ENCODE measurements around the gene INSYN2B.

The INSYN2B gene

DNA sequence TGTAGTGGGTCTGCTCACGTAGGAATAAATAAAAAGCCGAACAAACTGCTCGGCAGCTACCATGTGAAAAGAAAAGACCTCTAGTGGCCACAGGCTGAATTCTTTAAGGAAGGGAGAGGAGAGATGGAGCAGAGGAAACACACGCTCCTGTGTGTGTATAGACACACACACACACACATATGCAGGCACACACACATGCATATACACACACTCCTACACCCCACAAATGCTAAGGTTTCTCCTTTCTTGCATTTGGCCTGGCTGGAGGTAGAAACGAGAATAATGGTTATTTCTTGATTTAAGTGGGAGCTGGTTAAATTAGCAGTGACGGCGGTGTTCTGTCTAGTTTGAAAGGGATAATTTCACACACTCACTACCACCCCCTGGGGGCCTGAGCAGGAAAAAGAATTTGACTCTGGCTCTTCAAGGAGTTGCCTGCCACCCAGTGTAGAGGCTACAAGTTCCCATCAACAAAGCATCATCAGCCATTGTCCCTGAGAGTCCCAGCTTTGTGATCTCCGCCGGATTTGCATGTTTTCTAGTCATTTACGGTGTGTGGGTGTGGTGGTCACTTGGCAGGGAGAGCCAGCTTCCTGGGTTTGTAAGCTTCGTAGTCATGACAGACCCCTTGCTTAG is at the start of gene INSYN2B:
Gene INSYN2B (minus strand): TSS at position 78 of the 636 bp plus-strand sequence. CDS start 96,597 bp downstream, outside the sequence.
- DNase-seq (ENCODE audit: low read depth in 2 of 2, low spot score in 1 of 2): no peak

GRCh38 chr5:170028124-170028523 is 47.8 kb upstream of the INSYN2B start:
- no peak for DNase-seq (ENCODE audit: low read depth in 2 of 2, low spot score in 1 of 2)

DNA sequence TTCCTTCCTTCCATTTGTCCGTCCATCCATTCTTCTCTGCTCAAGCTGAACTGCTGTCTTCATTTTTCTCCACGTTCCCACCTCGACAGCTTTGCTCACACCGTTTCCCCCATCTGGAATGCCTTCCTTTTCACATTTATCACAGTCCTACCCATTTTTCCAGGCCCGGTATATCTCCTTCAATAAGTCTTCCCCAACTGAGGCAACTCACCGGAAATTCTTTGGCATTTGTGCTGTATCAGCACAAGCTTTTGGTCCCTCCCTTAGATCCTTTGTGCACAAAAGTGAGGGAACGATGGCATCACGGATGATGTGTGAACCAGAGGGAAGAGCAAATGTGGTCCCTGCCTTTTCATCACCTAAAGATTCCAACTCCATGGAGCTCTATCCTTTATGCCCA is 45.6 kb upstream of the INSYN2B start:
- DNase-seq (ENCODE audit: low read depth in 2 of 2, low spot score in 1 of 2): no peak

DNA sequence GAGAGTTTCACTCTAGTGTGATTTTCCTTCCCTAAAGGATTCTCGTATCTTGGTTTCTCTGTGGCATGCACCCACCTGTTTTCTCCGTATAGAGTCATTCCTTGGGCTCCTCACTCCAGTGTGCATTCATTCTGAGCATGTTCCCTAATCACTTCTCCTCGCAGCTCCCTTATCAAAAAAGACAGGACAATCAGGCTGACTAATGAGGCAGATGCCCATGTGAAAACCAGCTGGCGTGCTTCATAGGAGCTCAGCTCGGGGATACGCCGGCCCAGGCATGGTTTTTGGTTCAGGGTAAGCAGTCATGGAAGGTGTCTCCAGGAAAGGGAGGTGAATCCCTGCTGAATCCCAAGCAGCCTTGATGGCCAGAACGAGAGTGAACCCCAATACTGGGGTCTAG is 41.2 kb upstream of the INSYN2B start:
- DNase-seq (ENCODE audit: low read depth in 2 of 2, low spot score in 1 of 2): no peak

DNA sequence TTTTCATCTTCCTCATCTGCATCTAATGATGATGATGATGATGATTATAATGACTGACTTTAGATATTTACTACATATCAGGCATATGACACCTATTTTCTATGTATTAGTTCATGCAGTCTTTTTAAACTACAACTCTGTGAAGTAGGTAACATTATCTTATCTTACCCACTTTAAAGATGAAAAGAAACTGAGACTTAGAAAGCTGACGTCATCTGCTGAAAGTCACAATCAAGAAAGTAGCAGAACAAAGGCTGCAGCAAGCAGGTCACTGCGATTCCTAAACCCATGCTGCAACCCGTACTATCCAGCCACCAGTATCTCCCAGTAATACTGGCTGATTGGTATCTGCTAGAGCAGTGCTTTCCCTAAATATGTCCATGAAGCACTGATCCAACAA is 40.1 kb upstream of the INSYN2B start:
- no peak for DNase-seq (ENCODE audit: low read depth in 2 of 2, low spot score in 1 of 2)

DNA sequence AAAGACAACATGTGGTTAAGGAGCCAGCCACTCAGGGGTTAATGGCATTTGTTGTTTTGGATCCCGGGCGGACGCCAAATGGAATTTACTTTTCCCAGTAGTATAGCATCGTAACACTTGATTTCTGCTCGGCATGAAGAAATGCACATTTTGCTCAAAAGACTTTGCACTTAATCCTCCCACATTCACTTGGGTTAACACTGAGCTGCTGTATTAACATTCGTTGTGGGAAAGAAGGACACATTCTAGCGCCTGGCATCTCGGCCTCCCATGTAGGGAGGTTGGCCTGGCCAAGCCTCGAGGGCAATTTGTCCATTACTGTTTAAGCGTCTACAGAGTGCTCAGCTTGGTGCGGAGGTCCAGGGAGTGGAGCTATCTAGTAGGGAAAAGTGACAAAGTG is 32.3 kb upstream of the INSYN2B start:
- DNase-seq (ENCODE audit: low read depth in 2 of 2, low spot score in 1 of 2): no peak

DNA sequence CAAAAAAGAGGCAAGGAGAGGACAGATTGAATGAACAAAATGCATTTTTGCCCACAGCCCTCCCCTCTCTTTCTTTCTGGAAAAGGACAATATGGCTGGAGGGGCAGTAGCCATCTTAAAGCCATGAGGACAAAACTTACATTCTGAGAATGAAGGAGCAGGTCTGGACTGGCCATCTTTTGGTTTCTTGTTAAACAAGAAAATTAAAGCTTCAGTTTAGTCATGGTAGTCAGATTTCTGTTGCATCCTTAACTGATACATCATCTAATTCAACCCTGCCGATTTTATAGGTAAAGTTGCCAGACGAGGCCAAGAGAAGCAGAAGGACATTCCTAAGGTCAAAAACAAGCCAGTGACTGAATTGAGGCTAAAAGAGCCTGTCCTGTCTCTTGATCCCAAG is 31.5 kb upstream of the INSYN2B start:
- DNase-seq (ENCODE audit: low read depth in 2 of 2, low spot score in 1 of 2): no peak

- DNase-seq (ENCODE audit: low read depth in 2 of 2, low spot score in 1 of 2): no peak
These were observed 30.3 kb upstream of the INSYN2B start for GRCh38 chr5:170010595-170010994.

GRCh38 chr5:170008376-170008775 is 28.1 kb upstream of the INSYN2B start:
- no peak for DNase-seq (ENCODE audit: low read depth in 2 of 2, low spot score in 1 of 2)

- DNase-seq (ENCODE audit: low read depth in 2 of 2, low spot score in 1 of 2): no peak
These were observed 25.7 kb upstream of the INSYN2B start for GRCh38 chr5:170006021-170006420.

- DNase-seq (ENCODE audit: low read depth in 2 of 2, low spot score in 1 of 2): no peak
These were observed 19.9 kb upstream of the INSYN2B start for GRCh38 chr5:170000155-170000554.

- DNase-seq (ENCODE audit: low read depth in 2 of 2, low spot score in 1 of 2): no peak
These were observed 19.3 kb upstream of the INSYN2B start for GRCh38 chr5:169999621-170000020.

- DNase-seq (ENCODE audit: low read depth in 2 of 2, low spot score in 1 of 2): no peak
These were observed 17.5 kb upstream of the INSYN2B start for GRCh38 chr5:169997798-169998197.

GRCh38 chr5:169993485-169993790 is 13.1 kb upstream of the INSYN2B start:
- DNase-seq (ENCODE audit: low read depth in 2 of 2, low spot score in 1 of 2): no peak

- no peak for DNase-seq (ENCODE audit: low read depth in 2 of 2, low spot score in 1 of 2)
These were observed 12.6 kb upstream of the INSYN2B start for GRCh38 chr5:169992789-169993484.

- DNase-seq (ENCODE audit: low read depth in 2 of 2, low spot score in 1 of 2): no peak
These were observed 11.0 kb upstream of the INSYN2B start for GRCh38 chr5:169991115-169991869.

GRCh38 chr5:169989365-169989764 is 9.1 kb upstream of the INSYN2B start:
- no peak for DNase-seq (ENCODE audit: low read depth in 2 of 2, low spot score in 1 of 2)

DNA sequence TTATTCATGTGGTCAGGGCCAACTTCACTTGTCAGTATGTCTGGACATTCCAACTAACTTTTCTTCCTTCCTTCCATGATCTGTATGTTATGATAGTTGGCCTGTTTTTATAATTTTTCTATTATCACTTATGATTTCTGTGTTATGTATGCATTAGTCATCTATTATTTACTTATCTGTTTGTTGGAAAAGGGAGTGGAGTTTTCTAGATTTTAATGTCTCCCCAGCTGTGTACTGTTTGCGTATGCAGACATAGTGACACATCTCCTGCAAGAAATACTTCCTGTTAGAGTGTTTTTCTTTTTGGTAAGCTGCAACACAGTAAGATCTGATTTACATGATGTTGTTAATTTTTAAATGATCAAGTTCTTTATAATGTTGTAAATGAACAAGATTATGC is 8.7 kb upstream of the INSYN2B start:
- DNase-seq (ENCODE audit: low read depth in 2 of 2, low spot score in 1 of 2): no peak

DNA sequence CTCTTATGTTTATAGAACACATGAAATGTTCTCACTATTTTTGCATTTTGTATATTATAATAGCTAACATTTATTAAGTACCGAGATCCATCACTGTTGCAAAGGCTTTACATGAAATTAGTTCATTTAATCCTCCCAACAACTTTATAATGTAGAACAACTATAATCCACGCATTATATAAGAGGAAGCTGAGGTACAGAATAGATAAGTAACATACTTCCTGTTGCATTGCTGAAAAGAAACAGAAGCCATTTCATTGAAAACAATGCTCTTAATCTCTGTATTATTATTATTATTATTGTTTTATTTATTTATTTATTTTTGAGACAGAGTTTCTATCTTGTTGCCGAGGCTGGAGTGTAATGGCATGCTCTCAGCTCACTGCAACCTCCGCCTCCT is 7.9 kb upstream of the INSYN2B start:
- no peak for DNase-seq (ENCODE audit: low read depth in 2 of 2, low spot score in 1 of 2)

- DNase-seq (ENCODE audit: low read depth in 2 of 2, low spot score in 1 of 2): no peak
These were observed 424 bp downstream of the INSYN2B start for GRCh38 chr5:169979871-169980270.

DNA sequence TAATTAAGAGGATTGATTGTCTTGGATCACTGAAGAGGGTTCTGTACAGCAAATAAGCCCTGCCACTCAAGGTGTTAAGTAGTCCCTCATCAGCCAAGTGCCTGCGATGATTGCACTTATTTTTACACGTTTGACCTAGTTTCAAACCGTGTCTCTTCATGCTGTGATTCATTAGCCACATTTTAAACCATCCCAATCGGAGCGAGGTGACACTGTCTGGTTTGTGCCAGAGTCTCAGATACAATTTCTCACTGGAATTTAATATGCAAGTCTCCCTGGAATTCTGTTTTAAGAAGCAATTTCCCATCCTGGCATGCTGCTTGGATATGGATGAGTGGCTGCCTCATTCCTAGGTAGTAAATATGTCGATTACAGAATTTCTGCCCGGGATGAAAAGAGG is 1.6 kb downstream of the INSYN2B start:
- DNase-seq (ENCODE audit: low read depth in 2 of 2, low spot score in 1 of 2): no peak

- DNase-seq (ENCODE audit: low read depth in 2 of 2, low spot score in 1 of 2): no peak
These were observed 6.0 kb downstream of the INSYN2B start for GRCh38 chr5:169974121-169974770.

Measured in stimulated activated CD8-positive, alpha-beta memory T cell treated with anti-CD3 and anti-CD28 coated beads, Interleukin-4, amount 100 ng/mL, for 4 hours (primary cell).